GM19023 (cell line): ENCODE measurements around the gene TSPAN19.

Source experiments
- ATAC-seq: cut with Tn5 transposase; IDR thresholded peaks from one replicate; pipeline ENCODE4 v1.9.1; 2021; ENCODE audit warnings: mild to moderate bottlenecking, moderate library complexity; ENCODE audit not compliant: unreplicated experiment

TSPAN19 gene

GRCh38 chr12:85002778-85003296, 33.2 kb downstream of the TSPAN19 start:
- no peak for ATAC-seq

GRCh38 chr12:85000729-85001128, 35.3 kb downstream of the TSPAN19 start:
- no peak for ATAC-seq

DNA sequence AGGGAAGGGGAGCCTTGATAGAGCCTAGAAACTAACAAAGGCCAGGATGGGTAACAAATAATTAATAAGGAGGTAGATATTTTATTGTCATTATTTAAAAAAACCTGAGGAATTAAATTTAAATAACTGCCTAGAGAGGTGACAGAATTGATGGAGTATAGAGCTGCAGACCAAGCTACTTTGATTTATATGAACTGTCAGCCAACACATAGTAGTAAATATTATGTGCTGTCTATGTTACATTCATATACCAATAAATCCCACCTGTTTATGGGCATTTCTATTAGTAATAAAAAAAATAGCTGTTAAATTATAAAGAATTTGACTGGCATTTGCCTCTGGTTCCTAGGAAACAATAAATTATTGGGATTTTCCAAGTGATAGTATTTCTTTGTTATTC, 37.7 kb downstream of the TSPAN19 start:
- no peak for ATAC-seq

DNA sequence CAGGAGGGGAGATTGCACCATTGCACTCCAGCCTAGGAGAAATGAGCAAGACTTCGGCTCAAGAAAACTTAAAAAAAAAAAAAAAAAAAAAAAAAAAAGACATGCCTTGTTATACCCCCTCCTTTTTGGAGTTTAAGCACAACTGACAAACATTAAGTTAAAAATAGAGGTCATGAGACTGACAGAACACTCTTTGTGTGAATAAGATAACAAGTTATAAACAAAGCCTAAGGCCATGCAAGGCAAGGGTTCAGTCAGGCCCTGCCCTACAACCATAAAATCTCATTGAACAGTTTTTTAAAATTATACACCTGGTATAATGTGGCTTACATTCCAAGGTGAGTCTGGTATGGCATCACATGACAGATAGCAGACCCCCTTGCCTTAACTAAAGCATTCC, 39.3 kb downstream of the TSPAN19 start:
- no peak for ATAC-seq

DNA sequence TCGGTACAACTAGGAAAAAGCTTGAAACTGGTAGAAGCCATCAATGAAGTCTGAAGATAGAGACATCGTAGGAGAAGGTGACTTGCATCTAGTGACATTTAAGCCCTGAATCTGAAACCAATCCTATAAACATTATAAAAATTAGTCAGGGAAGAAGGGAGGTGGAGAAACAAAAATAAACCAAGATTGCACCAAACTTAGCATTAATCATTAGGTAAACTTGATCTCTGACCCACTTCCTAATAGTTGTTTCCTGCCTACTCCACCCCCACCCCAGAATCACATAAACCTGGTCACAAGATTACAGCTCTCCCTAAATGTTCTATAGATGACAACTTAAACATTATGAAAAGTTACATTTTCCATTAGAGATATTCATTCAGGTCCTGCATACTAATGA, 40.4 kb downstream of the TSPAN19 start:
- ATAC-seq: no peak

- no peak for ATAC-seq
These were observed 41.7 kb downstream of the TSPAN19 start for GRCh38 chr12:84994426-84994825.

DNA sequence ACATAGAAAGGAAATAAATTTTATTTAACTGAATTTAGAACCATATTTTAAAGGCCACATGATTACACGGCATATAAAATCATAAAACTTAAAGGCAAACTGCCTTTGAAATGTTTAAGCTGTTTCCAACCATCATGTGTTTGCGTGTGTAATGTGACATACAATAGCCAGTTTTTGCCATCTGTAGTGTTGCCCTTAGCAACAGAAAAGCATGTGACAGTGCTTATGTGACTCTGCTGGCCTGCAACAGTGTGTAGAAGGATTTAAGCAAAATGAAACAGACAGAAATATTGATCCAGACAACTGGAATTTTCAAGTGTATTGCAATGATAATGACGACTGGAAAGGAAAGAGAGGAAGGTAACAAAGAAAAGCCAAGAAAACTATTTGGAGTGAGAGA, 49.5 kb downstream of the TSPAN19 start:
- no peak for ATAC-seq

DNA sequence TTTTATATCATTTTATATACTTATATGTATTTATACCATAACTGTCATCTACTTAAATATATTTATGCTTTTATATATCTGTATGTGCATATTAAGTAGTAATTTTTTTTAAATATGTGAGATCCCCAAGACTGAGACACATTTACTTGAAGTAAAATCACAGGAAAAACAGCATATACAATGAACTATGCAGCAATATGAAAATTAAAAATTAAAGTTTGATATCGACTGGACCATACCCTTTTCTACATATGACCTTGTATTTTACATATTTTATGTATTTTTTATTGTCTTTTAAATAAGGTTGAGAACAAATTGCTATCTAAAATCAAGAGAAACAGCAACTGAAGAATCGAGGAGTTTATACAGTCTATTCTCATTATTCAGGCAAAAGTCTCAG, 50.0 kb downstream of the TSPAN19 start:
- ATAC-seq: no peak

DNA sequence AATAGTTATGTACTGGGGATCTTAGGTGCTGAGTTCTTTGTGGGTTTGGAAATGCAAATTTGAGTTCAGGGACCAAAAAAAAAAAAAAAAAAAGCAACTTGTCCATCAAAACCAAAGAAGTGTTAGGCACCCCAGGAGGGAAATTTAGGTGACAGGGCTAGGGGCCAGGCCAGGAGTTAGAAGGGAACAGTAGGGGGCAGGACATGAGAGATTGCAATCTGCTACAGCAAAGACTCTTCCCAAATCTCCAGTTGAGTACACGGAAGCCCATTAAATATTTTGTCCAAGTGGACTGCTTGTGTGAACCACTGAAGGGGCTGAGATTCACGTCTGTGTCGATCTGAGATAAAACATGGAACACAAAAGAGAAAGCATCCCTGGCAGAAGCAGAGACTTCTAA, 52.8 kb downstream of the TSPAN19 start:
- ATAC-seq: no peak

GRCh38 chr12:84982888-84983287, 53.2 kb downstream of the TSPAN19 start:
- no peak for ATAC-seq

DNA sequence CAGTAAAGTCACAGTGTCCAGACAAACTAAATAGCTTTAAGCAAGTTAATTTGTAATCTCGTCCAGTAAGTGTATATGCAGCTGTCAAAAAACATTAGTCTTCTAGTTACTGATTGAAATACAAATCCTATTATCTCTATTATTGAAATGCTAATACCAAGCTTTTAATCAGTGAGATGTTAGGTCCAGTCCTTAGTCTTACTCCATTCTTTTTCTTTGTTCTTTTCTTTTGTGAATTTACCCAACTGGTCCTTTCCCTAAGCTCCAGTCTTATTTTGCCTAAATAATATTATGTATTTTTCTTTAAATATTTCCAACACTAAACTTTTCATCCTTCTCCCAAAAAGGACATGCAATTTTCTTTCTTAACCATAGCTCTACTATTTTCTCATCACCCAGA, 57.2 kb downstream of the TSPAN19 start:
- no peak for ATAC-seq

GRCh38 chr12:84976133-84976532, 59.9 kb downstream of the TSPAN19 start:
- no peak for ATAC-seq

- ATAC-seq: no peak
These were observed 61.8 kb downstream of the TSPAN19 start for GRCh38 chr12:84974155-84974815.

DNA sequence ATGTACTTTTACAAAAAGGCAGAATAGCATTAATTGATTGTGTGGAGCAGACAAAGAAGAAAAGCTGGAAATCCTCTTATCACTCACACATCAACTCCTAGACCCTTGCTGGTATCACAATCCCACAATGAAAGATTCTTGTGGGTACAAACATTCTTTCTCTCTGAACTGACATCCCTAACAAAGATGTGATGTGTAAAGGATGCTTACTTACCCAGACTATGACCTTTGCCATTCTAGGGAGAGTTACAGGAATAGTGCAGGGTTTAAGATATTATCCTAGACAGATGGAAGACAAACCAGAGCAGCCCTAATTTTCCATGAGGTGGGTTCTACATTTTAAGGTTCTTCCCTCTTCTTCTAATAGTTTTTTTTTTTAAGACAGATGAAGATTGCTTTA, 63.1 kb downstream of the TSPAN19 start:
- no peak for ATAC-seq

GRCh38 chr12:84969226-84969625, 66.9 kb downstream of the TSPAN19 start:
- no peak for ATAC-seq
